SK-N-SH treated with all-trans-retinoic acid at 6 μM for 48 hours (cell line): ENCODE measurements around the gene ADAMTS17.

Experiments
- ATAC-seq: fragments of 200-7000 bp; cut with Tn5 transposase; 3 replicates; pipeline ENCODE4 v1.9.1; 2020; ENCODE audit warnings: mild to moderate bottlenecking, moderate library complexity
- ARNTL ChIP-seq: fragments of 450-650 bp; formaldehyde crosslinking; IDR thresholded peaks from 2 replicates; pipeline ENCODE4 v1.5.0; 2020; ENCODE audit warnings: low read depth, mild to moderate bottlenecking, moderate library complexity, borderline replicate concordance
- CSDC2 ChIP-seq: fragments of 250-450 bp; sonication (Bioruptor Pico); IDR thresholded peaks from 2 replicates; pipeline ENCODE4 v1.5.0; 2020; ENCODE audit warnings: mild to moderate bottlenecking, moderate library complexity
- GLIS3 ChIP-seq: fragments of 250-450 bp; sonication (Bioruptor Pico); IDR thresholded peaks from 2 replicates; pipeline ENCODE4 v1.5.0; 2020; ENCODE audit warnings: mild to moderate bottlenecking, moderate library complexity
- ISL1 ChIP-seq: fragments of 250-450 bp; sonication (Bioruptor Pico); IDR thresholded peaks from 2 replicates; pipeline ENCODE4 v2.1.2; 2022; ENCODE audit warnings: mild to moderate bottlenecking, moderate library complexity
- PPARA ChIP-seq: fragments of 250-450 bp; sonication (Bioruptor Pico); IDR thresholded peaks from 2 replicates; pipeline ENCODE4 v1.5.0; 2020; ENCODE audit warnings: mild to moderate bottlenecking, borderline replicate concordance
- SNAI2 ChIP-seq: fragments of 250-450 bp; sonication (Bioruptor Pico); IDR thresholded peaks from 2 replicates; pipeline ENCODE4 v1.5.0; 2020; ENCODE audit warnings: mild to moderate bottlenecking, moderate library complexity
- TCF4 ChIP-seq: fragments of 250-450 bp; sonication (Bioruptor Pico); IDR thresholded peaks from 2 replicates; pipeline ENCODE4 v1.8.0; 2021; ENCODE audit warnings: mild to moderate bottlenecking, moderate library complexity, borderline replicate concordance
- ZC3H10 ChIP-seq: fragments of 250-450 bp; sonication (Bioruptor Pico); IDR thresholded peaks from 2 replicates; pipeline ENCODE4 v1.5.1; 2021; ENCODE audit warnings: mild to moderate bottlenecking, moderate library complexity
- ZFP3 ChIP-seq: fragments of 250-450 bp; sonication (Bioruptor Pico); IDR thresholded peaks from 2 replicates; pipeline ENCODE4 v1.5.0; 2020; ENCODE audit warnings: mild to moderate bottlenecking, moderate library complexity
- ZFP30 ChIP-seq: fragments of 450-650 bp; formaldehyde crosslinking; IDR thresholded peaks from 2 replicates; pipeline ENCODE4 v1.5.0; 2022; ENCODE audit warnings: mild to moderate bottlenecking, moderate library complexity
- ZNF565 ChIP-seq: fragments of 450-650 bp; formaldehyde crosslinking; conservative IDR thresholded peaks from 2 replicates; pipeline ENCODE4 v1.5.0; 2020; ENCODE audit warnings: low read depth, mild to moderate bottlenecking, moderate library complexity
- TF ChIP-seq, protein P1 (sequence below): fragments of 250-450 bp; sonication (Bioruptor Pico); IDR thresholded peaks from 2 replicates; pipeline ENCODE4 v1.8.0; 2020; ENCODE audit warnings: mild to moderate bottlenecking, moderate library complexity, borderline replicate concordance
- TF ChIP-seq, protein P2 (sequence below): fragments of 250-450 bp; sonication (Bioruptor Pico); IDR thresholded peaks from 2 replicates; pipeline ENCODE4 v1.5.0; 2020; ENCODE audit warnings: mild to moderate bottlenecking, moderate library complexity
- TF ChIP-seq, protein P3 (sequence below): fragments of 250-450 bp; sonication (Bioruptor Pico); IDR thresholded peaks from 2 replicates; pipeline ENCODE4 v1.5.1; 2020; ENCODE audit warnings: low read depth, mild to moderate bottlenecking, moderate library complexity
- TF ChIP-seq, protein P4 (sequence below): fragments of 250-450 bp; sonication (Bioruptor Pico); IDR thresholded peaks from 2 replicates; pipeline ENCODE4 v1.8.0; 2021; ENCODE audit warnings: low read depth, mild to moderate bottlenecking, moderate library complexity, borderline replicate concordance
- TF ChIP-seq, protein P5 (sequence below): fragments of 250-450 bp; sonication (Bioruptor Pico); IDR thresholded peaks from 2 replicates; pipeline ENCODE4 v1.5.1; 2021; ENCODE audit warnings: mild to moderate bottlenecking, moderate library complexity

The ADAMTS17 gene

DNA sequence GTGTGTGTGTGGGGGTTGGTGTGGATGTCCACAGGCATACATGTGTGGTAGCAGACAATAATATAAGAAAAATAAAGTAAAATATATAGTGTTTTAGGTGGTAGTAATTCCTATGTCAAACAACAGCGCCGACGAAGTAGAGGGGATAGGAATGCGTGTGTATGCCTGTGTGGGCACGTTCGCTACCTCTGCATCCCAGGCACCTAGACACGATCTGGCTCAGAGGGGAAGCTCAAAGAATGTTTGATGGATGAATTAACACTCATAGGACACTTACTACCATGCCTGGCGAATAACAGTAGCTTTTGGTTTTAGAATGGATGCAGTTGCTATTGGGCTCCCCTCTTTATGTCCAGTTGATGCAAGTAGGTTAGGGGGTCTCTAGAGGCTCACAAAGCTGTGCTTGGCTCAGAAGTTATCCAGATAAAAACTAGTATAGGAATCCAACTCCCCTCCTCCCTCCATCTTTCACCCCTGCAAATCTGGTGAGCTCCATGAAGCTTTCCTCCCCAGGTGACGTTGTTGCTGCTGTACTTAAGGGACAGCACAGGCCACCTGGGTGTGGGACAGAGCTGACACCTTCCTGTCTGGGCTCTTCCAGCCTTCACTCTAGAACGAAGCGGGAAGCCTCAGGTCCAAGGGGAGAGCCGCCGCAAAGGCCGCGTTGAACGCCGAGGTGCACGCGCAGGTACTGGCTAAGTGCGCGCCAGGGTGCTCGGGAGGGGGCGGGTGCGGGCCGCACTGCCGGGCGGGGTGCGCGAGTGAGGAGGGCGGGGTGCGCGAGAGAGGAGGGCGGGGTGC lies 415.9 kb downstream of the ADAMTS17 start:
- peak; percentile 48 for ATAC-seq
- TF ChIP-seq, protein P1, sequence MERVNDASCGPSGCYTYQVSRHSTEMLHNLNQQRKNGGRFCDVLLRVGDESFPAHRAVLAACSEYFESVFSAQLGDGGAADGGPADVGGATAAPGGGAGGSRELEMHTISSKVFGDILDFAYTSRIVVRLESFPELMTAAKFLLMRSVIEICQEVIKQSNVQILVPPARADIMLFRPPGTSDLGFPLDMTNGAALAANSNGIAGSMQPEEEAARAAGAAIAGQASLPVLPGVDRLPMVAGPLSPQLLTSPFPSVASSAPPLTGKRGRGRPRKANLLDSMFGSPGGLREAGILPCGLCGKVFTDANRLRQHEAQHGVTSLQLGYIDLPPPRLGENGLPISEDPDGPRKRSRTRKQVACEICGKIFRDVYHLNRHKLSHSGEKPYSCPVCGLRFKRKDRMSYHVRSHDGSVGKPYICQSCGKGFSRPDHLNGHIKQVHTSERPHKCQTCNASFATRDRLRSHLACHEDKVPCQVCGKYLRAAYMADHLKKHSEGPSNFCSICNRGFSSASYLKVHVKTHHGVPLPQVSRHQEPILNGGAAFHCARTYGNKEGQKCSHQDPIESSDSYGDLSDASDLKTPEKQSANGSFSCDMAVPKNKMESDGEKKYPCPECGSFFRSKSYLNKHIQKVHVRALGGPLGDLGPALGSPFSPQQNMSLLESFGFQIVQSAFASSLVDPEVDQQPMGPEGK (CRISPR knock-in tag), result no peak
- TF ChIP-seq GLIS3 (CRISPR knock-in tag) (no peak), ZFP3 (CRISPR knock-in tag) (no peak), ZNF565 (CRISPR knock-in tag) (no peak), ARNTL (CRISPR knock-in tag) (no peak)
- TF ChIP-seq, protein P2, sequence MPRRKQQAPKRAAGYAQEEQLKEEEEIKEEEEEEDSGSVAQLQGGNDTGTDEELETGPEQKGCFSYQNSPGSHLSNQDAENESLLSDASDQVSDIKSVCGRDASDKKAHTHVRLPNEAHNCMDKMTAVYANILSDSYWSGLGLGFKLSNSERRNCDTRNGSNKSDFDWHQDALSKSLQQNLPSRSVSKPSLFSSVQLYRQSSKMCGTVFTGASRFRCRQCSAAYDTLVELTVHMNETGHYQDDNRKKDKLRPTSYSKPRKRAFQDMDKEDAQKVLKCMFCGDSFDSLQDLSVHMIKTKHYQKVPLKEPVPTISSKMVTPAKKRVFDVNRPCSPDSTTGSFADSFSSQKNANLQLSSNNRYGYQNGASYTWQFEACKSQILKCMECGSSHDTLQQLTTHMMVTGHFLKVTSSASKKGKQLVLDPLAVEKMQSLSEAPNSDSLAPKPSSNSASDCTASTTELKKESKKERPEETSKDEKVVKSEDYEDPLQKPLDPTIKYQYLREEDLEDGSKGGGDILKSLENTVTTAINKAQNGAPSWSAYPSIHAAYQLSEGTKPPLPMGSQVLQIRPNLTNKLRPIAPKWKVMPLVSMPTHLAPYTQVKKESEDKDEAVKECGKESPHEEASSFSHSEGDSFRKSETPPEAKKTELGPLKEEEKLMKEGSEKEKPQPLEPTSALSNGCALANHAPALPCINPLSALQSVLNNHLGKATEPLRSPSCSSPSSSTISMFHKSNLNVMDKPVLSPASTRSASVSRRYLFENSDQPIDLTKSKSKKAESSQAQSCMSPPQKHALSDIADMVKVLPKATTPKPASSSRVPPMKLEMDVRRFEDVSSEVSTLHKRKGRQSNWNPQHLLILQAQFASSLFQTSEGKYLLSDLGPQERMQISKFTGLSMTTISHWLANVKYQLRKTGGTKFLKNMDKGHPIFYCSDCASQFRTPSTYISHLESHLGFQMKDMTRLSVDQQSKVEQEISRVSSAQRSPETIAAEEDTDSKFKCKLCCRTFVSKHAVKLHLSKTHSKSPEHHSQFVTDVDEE, result no peak
- TF ChIP-seq, protein P3, sequence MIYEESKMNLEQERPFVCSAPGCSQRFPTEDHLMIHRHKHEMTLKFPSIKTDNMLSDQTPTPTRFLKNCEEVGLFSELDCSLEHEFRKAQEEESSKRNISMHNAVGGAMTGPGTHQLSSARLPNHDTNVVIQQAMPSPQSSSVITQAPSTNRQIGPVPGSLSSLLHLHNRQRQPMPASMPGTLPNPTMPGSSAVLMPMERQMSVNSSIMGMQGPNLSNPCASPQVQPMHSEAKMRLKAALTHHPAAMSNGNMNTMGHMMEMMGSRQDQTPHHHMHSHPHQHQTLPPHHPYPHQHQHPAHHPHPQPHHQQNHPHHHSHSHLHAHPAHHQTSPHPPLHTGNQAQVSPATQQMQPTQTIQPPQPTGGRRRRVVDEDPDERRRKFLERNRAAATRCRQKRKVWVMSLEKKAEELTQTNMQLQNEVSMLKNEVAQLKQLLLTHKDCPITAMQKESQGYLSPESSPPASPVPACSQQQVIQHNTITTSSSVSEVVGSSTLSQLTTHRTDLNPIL (CRISPR knock-in tag), result no peak
- TF ChIP-seq, protein P4, sequence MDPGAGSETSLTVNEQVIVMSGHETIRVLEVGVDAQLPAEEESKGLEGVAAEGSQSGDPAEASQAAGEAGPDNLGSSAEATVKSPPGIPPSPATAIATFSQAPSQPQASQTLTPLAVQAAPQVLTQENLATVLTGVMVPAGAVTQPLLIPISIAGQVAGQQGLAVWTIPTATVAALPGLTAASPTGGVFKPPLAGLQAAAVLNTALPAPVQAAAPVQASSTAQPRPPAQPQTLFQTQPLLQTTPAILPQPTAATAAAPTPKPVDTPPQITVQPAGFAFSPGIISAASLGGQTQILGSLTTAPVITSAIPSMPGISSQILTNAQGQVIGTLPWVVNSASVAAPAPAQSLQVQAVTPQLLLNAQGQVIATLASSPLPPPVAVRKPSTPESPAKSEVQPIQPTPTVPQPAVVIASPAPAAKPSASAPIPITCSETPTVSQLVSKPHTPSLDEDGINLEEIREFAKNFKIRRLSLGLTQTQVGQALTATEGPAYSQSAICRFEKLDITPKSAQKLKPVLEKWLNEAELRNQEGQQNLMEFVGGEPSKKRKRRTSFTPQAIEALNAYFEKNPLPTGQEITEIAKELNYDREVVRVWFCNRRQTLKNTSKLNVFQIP (CRISPR knock-in tag), result no peak
- TF ChIP-seq, all 23 proteins: peak for 0

DNA sequence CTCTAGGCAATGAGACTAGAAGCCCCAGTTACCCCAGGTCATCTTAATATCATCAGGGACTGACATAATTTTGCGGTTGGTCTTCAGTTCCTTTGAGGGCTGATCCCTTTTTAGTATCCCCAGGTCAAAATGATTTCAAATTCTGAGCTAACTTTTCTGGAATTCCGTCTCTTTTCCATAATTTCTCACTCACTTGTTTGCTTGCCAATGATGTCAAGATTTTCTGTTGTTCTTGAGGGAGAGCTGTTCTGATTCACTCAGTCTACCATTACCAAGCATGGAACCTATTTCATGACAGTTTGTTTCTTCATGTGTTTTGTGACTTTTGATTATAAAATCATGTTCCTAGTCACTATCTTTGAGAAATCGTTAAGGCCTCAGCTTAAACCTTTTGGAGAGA lies 418.1 kb downstream of the ADAMTS17 start:
- ATAC-seq, result no peak
- TF ChIP-seq PPARA (CRISPR knock-in tag) (no peak), ISL1 (no peak), TCF4 (CRISPR knock-in tag) (no peak), CSDC2 (CRISPR knock-in tag) (no peak), GLIS3 (CRISPR knock-in tag) (no peak), ZFP30 (CRISPR knock-in tag) (no peak), ZC3H10 (CRISPR knock-in tag) (no peak), SNAI2 (no peak)
- TF ChIP-seq, protein P5, sequence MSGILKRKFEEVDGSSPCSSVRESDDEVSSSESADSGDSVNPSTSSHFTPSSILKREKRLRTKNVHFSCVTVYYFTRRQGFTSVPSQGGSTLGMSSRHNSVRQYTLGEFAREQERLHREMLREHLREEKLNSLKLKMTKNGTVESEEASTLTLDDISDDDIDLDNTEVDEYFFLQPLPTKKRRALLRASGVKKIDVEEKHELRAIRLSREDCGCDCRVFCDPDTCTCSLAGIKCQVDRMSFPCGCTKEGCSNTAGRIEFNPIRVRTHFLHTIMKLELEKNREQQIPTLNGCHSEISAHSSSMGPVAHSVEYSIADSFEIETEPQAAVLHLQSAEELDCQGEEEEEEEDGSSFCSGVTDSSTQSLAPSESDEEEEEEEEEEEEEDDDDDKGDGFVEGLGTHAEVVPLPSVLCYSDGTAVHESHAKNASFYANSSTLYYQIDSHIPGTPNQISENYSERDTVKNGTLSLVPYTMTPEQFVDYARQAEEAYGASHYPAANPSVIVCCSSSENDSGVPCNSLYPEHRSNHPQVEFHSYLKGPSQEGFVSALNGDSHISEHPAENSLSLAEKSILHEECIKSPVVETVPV (CRISPR knock-in tag), result no peak
- TF ChIP-seq, protein P1 (CRISPR knock-in tag), result no peak
- TF ChIP-seq, protein P3 (CRISPR knock-in tag), result no peak
- TF ChIP-seq, protein P4 (CRISPR knock-in tag), result no peak
- TF ChIP-seq, all 23 proteins: peak for 0
